ENCODE results near the gene BTNL2. TPM values are rescaled to one million over a fixed set of nuclear protein-coding genes. Genes with fewer than 3 reads are reported as not detected.

BTNL2 gene
- total and polyA plus RNA-seq, 9 of the 15 experiments (the other 6 are each of a cell fraction or from before 2014, with no cell fraction given) = not detected

DNA sequence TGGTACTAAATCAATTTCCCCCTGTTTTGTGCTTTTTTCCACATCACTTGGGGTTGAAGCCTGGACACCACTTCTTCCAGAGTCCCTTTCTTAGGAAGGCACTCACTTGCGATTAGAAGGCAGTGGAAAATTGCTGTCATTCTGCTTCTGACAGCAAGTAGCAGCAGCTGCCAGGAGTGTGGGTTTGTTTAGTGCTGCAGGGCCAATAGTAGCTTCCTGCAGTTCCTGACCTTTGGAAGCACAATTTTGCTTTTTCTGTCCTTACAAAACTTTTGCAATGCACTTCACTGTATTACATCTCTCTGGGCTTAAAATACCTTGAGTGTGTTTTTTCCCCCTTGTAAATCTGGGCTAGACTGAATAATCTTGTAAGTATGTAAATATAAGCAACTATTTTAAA lies 20.2 kb upstream of the BTNL2 start (continued):
- TF ChIP-seq, protein P1, sequence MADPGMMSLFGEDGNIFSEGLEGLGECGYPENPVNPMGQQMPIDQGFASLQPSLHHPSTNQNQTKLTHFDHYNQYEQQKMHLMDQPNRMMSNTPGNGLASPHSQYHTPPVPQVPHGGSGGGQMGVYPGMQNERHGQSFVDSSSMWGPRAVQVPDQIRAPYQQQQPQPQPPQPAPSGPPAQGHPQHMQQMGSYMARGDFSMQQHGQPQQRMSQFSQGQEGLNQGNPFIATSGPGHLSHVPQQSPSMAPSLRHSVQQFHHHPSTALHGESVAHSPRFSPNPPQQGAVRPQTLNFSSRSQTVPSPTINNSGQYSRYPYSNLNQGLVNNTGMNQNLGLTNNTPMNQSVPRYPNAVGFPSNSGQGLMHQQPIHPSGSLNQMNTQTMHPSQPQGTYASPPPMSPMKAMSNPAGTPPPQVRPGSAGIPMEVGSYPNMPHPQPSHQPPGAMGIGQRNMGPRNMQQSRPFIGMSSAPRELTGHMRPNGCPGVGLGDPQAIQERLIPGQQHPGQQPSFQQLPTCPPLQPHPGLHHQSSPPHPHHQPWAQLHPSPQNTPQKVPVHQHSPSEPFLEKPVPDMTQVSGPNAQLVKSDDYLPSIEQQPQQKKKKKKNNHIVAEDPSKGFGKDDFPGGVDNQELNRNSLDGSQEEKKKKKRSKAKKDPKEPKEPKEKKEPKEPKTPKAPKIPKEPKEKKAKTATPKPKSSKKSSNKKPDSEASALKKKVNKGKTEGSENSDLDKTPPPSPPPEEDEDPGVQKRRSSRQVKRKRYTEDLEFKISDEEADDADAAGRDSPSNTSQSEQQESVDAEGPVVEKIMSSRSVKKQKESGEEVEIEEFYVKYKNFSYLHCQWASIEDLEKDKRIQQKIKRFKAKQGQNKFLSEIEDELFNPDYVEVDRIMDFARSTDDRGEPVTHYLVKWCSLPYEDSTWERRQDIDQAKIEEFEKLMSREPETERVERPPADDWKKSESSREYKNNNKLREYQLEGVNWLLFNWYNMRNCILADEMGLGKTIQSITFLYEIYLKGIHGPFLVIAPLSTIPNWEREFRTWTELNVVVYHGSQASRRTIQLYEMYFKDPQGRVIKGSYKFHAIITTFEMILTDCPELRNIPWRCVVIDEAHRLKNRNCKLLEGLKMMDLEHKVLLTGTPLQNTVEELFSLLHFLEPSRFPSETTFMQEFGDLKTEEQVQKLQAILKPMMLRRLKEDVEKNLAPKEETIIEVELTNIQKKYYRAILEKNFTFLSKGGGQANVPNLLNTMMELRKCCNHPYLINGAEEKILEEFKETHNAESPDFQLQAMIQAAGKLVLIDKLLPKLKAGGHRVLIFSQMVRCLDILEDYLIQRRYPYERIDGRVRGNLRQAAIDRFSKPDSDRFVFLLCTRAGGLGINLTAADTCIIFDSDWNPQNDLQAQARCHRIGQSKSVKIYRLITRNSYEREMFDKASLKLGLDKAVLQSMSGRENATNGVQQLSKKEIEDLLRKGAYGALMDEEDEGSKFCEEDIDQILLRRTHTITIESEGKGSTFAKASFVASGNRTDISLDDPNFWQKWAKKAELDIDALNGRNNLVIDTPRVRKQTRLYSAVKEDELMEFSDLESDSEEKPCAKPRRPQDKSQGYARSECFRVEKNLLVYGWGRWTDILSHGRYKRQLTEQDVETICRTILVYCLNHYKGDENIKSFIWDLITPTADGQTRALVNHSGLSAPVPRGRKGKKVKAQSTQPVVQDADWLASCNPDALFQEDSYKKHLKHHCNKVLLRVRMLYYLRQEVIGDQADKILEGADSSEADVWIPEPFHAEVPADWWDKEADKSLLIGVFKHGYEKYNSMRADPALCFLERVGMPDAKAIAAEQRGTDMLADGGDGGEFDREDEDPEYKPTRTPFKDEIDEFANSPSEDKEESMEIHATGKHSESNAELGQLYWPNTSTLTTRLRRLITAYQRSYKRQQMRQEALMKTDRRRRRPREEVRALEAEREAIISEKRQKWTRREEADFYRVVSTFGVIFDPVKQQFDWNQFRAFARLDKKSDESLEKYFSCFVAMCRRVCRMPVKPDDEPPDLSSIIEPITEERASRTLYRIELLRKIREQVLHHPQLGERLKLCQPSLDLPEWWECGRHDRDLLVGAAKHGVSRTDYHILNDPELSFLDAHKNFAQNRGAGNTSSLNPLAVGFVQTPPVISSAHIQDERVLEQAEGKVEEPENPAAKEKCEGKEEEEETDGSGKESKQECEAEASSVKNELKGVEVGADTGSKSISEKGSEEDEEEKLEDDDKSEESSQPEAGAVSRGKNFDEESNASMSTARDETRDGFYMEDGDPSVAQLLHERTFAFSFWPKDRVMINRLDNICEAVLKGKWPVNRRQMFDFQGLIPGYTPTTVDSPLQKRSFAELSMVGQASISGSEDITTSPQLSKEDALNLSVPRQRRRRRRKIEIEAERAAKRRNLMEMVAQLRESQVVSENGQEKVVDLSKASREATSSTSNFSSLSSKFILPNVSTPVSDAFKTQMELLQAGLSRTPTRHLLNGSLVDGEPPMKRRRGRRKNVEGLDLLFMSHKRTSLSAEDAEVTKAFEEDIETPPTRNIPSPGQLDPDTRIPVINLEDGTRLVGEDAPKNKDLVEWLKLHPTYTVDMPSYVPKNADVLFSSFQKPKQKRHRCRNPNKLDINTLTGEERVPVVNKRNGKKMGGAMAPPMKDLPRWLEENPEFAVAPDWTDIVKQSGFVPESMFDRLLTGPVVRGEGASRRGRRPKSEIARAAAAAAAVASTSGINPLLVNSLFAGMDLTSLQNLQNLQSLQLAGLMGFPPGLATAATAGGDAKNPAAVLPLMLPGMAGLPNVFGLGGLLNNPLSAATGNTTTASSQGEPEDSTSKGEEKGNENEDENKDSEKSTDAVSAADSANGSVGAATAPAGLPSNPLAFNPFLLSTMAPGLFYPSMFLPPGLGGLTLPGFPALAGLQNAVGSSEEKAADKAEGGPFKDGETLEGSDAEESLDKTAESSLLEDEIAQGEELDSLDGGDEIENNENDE (IDR thresholded peaks at IDR 0.05; ENCODE audit: low read depth, low read length) = no peak
- no peak for TF ChIP-seq MCM7 (IDR thresholded peaks at IDR 0.05)
